Adrenal gland (tissue), 12 donors: ENCODE data around the gene GALNTL6. TPM values are rescaled to one million over a fixed set of nuclear protein-coding genes. Genes with fewer than 3 reads are reported as not detected.

ENCODE experiments used
- DNase-seq, 7 donors: peaks; one replicate each; pipeline ENCODE4 v3.0.0-alpha.2; 2019 to 2020
- H3K27ac ChIP-seq, 5 donors: fragments of 200-600 bp; sonication (generic) in 4 of 5; 1 replicate in 3 of 5; 2 replicates in 2 of 5; pipeline versions ENCODE4 v1.5.1 to v1.8.0; 2016 to 2020; ENCODE audit warnings: mild to moderate bottlenecking in 1 of 5
- H3K27me3 ChIP-seq: fragments of 200-600 bp; 2 replicates; pipeline ENCODE4 v1.8.0; 2021
- H3K36me3 ChIP-seq, 2 donors: fragments of 200-600 bp; replicated peaks in 1 of 2; 1 replicate in 1 of 2; 2 replicates in 1 of 2; pipeline versions ENCODE4 v1.5.1 to v1.8.0; 2018 to 2022
- H3K4me1 ChIP-seq, 2 donors: fragments of 200-600 bp; replicated peaks in 1 of 2; 1 replicate in 1 of 2; 2 replicates in 1 of 2; pipeline versions ENCODE4 v1.5.1 to v1.8.0; 2018 to 2021
- H3K4me3 ChIP-seq, 4 donors: fragments of 200-600 bp; sonication (generic) in 3 of 4; one replicate each; pipeline ENCODE4 v1.5.1; 2016 to 2018
- H3K9me3 ChIP-seq, 3 donors: fragments of 200-600 bp; sonication (generic) in 1 of 3; replicated peaks in 1 of 3; 1 replicate in 2 of 3; 2 replicates in 1 of 3; pipeline versions ENCODE4 v1.5.1 to v1.8.0; 2016 to 2021
- CTCF ChIP-seq, 6 experiments: fragments of 450-650 bp in 4 of 6; fragments of 200-600 bp in 2 of 6; sonication (generic) in 1 of 6; IDR thresholded peaks; 1 replicate in 5 of 6; 2 replicates in 1 of 6; pipeline versions ENCODE4 v1.5.1 to v1.8.0; 2016 to 2021; ENCODE audit warnings: antibody characterized with exemption in 6 of 6, mild to moderate bottlenecking in 2 of 6, moderate library complexity in 1 of 6
- POLR2A ChIP-seq, 2 donors: fragments of 450-650 bp; IDR thresholded peaks; one replicate each; pipeline ENCODE4 v1.6.1; 2017; ENCODE audit warnings: antibody characterized with exemption in 2 of 2, mild to moderate bottlenecking in 2 of 2, moderate library complexity in 1 of 2
- WGBS, 4 donors: extraction: QIAGEN DNeasy Blood & Tissue Kit in 2 of 4; methylation state at CpG; one replicate each; pipeline versions ENCODE4 v1.1.5 to v1.1.7; 2013 to 2017; 5-methylcytosine and 5-hydroxymethylcytosine counted together
- intact Hi-C, 2 donors: fragments of 100-400 bp; cut with DNase I; formaldehyde crosslinking; loops; one replicate each; pipeline versions ENCODE4 v1.14.1 to v1.15.0; 2022 to 2023
- polyA plus RNA-seq, 3 donors: library from polyadenylated mRNA; stranded (reverse); fragments of 200-250 nt in 2 of 3; fragments of 350-450 nt in 1 of 3; fragmentation: Illumina TruSeq in 1 of 3; extraction: RNeasy Lipid Tissue Mini Kit (QIAGEN cat#74804) in 1 of 3; gene quantifications; one replicate each; pipeline ENCODE4 v1.2.3, GENCODE V29; 2013 to 2014
- total RNA-seq, 9 donors: library from RNA; depleted of rRNA in 4 of 9; stranded (reverse); fragments of >200 nt in 4 of 9; fragments of 120-200 nt in 1 of 9; fragmentation: NEBNext Ultra II Directional in 1 of 9; extraction: Animal tissue kit (Norgen Biotek cat#: 25700) in 1 of 9; gene quantifications; one replicate each; pipeline versions ENCODE4 v1.1.0 to v1.2.4, GENCODE V29; 2013 to 2023
- donor health status: healthy with polysubstance abuse.
- donor health status: Bipolar disorder and iron deficiency.
- donor health status: DM: yes; HTN: yes; CAD: no.
- donor health status: DM: no; HTN: no; CAD: no.
- donor health status: DM: no; HTN: no; CAD: no.
- donor health status: DM: yes; HTN: yes; CAD: no.

Gene GALNTL6
- total and polyA plus RNA-seq, 12 donors: 0.10 to 0.96 (median 0.42) TPM; not detected in 1

GRCh38 chr4:172514801-172515200, 701.6 kb downstream of the GALNTL6 start:
- no peaks in the 10 kb centered on the region for H3K9me3 ChIP-seq
- TF ChIP-seq CTCF (IDR thresholded peaks at IDR 0.05) (no peak), POLR2A (IDR thresholded peaks at IDR 0.05) (no peak)
- H3K27me3 ChIP-seq: no peaks in the 10 kb centered on the region
- H3K27ac ChIP-seq: no peak overlapping the region
- H3K4me3 ChIP-seq: no peak overlapping the region
- no peaks in the 10 kb centered on the region for H3K4me1 ChIP-seq
- H3K36me3 ChIP-seq: no peaks in the 10 kb centered on the region
- DNase-seq: no peak
- intact Hi-C loops: no loop called here

- 46 to 50% (median 49%) methylated on average over 7 of the region's 7 CpGs for WGBS, 4 donors
- Histone ChIP-seq H3K27me3 (no peaks in the 10 kb centered on the region), H3K36me3 (no peaks in the 10 kb centered on the region), H3K9me3 (no peaks in the 10 kb centered on the region), H3K4me3 (no peak overlapping the region), H3K4me1 (no peaks in the 10 kb centered on the region), H3K27ac (no peak overlapping the region)
- no peak for DNase-seq
- TF ChIP-seq CTCF (IDR thresholded peaks at IDR 0.05) (no peak), POLR2A (IDR thresholded peaks at IDR 0.05) (no peak)
- intact Hi-C loops: no loop called here
Measured at GRCh38 chr4:172515266-172515879, 702.2 kb downstream of the GALNTL6 start.

- Histone ChIP-seq H3K4me3 (no peak overlapping the region), H3K27me3 (no peaks in the 10 kb centered on the region), H3K27ac (no peak overlapping the region), H3K9me3 (no peaks in the 10 kb centered on the region), H3K4me1 (no peaks in the 10 kb centered on the region), H3K36me3 (no peaks in the 10 kb centered on the region)
- no peak for TF ChIP-seq CTCF (IDR thresholded peaks at IDR 0.05)
- TF ChIP-seq POLR2A (IDR thresholded peaks at IDR 0.05): no peak
- intact Hi-C loops: no loop called here
- DNase-seq: no peak
- WGBS, 4 donors: 36 to 50% (median 44%) methylated on average over 2 of the region's 2 CpGs
Measured at GRCh38 chr4:172517391-172517790, 704.2 kb downstream of the GALNTL6 start.

- no peak for DNase-seq
- Histone ChIP-seq H3K27ac (no peak overlapping the region), H3K36me3 (no peaks in the 10 kb centered on the region), H3K9me3 (no peaks in the 10 kb centered on the region), H3K4me1 (no peaks in the 10 kb centered on the region), H3K4me3 (no peak overlapping the region), H3K27me3 (no peaks in the 10 kb centered on the region)
- TF ChIP-seq CTCF (IDR thresholded peaks at IDR 0.05): no peak
- no peak for TF ChIP-seq POLR2A (IDR thresholded peaks at IDR 0.05)
- intact Hi-C loops: no loop called here
- WGBS, 4 donors: 58 to 81% (median 71%) methylated on average over 1 of the region's 1 CpG
Measured at GRCh38 chr4:172521248-172521647, 708.0 kb downstream of the GALNTL6 start.
